Suprapubic skin (tissue), 4 donors: Measurements from ENCODE around the gene TFF1. TPM values are rescaled to one million over a fixed set of nuclear protein-coding genes. Genes with fewer than 3 reads are reported as not detected.
A peak's percentile ranks its signal among the peaks of the same experiment; 100 is the strongest.

Source experiments
- DNase-seq, 2 donors: peaks; one replicate each; pipeline ENCODE4 v3.0.0-alpha.2; 2019; ENCODE audit warnings: low spot score in 2 of 2
- H3K27ac ChIP-seq: fragments of 200-600 bp; sonication (generic); one replicate; pipeline ENCODE4 v1.5.1; 2019
- H3K27me3 ChIP-seq: fragments of 200-600 bp; sonication (generic); one replicate; pipeline ENCODE4 v1.5.1; 2019
- H3K36me3 ChIP-seq: fragments of 200-600 bp; sonication (generic); one replicate; pipeline ENCODE4 v1.5.1; 2019
- H3K4me1 ChIP-seq: fragments of 200-600 bp; sonication (generic); one replicate; pipeline ENCODE4 v1.5.1; 2019
- H3K4me3 ChIP-seq: fragments of 200-600 bp; sonication (generic); one replicate; pipeline ENCODE4 v1.5.1; 2019; ENCODE audit warnings: mild to moderate bottlenecking
- H3K9me3 ChIP-seq: fragments of 200-600 bp; sonication (generic); one replicate; pipeline ENCODE4 v1.5.1; 2019
- EP300 ChIP-seq: sonication (generic); formaldehyde crosslinking; IDR thresholded peaks from one replicate; pipeline ENCODE4 v1.6.1; 2017; ENCODE audit warnings: antibody characterized with exemption
- POLR2A ChIP-seq, 2 donors: fragments of 450-650 bp; IDR thresholded peaks; one replicate each; pipeline ENCODE4 v1.6.1; 2017; ENCODE audit warnings: antibody characterized with exemption in 2 of 2, mild to moderate bottlenecking in 2 of 2, moderate library complexity in 2 of 2
- POLR2AphosphoS5 ChIP-seq, 3 donors: sonication (generic); formaldehyde crosslinking; IDR thresholded peaks; one replicate each; pipeline ENCODE4 v1.6.1; 2017; ENCODE audit warnings: antibody characterized with exemption in 3 of 3
- WGBS: methylation state at CpG from one replicate; pipeline ENCODE4 v1.1.5; 2018; 5-methylcytosine and 5-hydroxymethylcytosine counted together
- total RNA-seq, 4 donors: library from RNA; depleted of rRNA; stranded (reverse); fragments of >200 nt; gene quantifications; one replicate each; pipeline ENCODE4 v1.1.0, GENCODE V29; 2016
- TF ChIP-seq, protein P1 (sequence below), 2 donors: fragments of 200-600 bp in 1 of 2; fragments of 450-650 bp in 1 of 2; sonication (generic) in 1 of 2; IDR thresholded peaks; one replicate each; pipeline ENCODE4 v1.5.1; 2016 to 2019; ENCODE audit warnings: antibody characterized with exemption in 2 of 2, mild to moderate bottlenecking in 1 of 2, moderate library complexity in 1 of 2

TFF1 gene
- total RNA-seq, 4 donors from 2014 or later: not detected

DNA sequence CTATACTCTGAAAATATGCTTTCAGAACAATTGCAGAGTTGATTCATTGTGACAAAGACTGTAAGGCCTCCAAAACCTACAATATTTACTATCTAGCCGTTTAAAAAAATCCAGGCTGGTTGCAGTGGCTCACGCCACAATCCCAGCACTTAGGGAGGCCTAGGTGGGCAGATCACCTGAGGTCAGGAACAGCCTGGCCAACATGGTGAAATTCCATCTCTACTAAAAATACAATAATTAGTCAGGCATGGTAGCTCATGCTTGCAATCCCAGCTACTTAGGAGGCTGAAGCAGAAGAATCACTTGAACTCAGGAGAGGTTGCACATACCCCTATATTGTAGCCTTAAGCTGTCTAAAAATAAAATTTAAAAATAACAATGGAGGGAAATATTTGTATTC is 10.3 kb downstream of the TFF1 start:
- WGBS: 85% methylated on average over 2 of the region's 2 CpGs
- Histone ChIP-seq H3K27me3 (peaks cover 7% of the 10 kb centered on the region), H3K27ac (no peak overlapping the region), H3K4me3 (no peak overlapping the region), H3K9me3 (no peaks in the 10 kb centered on the region), H3K4me1 (no peaks in the 10 kb centered on the region), H3K36me3 (no peaks in the 10 kb centered on the region)
- no peak for DNase-seq
- TF ChIP-seq EP300: no peak
- no peak for TF ChIP-seq POLR2A (IDR thresholded peaks at IDR 0.05)
- no peak for TF ChIP-seq POLR2AphosphoS5 (IDR thresholded peaks at IDR 0.05)
- TF ChIP-seq, protein P1, sequence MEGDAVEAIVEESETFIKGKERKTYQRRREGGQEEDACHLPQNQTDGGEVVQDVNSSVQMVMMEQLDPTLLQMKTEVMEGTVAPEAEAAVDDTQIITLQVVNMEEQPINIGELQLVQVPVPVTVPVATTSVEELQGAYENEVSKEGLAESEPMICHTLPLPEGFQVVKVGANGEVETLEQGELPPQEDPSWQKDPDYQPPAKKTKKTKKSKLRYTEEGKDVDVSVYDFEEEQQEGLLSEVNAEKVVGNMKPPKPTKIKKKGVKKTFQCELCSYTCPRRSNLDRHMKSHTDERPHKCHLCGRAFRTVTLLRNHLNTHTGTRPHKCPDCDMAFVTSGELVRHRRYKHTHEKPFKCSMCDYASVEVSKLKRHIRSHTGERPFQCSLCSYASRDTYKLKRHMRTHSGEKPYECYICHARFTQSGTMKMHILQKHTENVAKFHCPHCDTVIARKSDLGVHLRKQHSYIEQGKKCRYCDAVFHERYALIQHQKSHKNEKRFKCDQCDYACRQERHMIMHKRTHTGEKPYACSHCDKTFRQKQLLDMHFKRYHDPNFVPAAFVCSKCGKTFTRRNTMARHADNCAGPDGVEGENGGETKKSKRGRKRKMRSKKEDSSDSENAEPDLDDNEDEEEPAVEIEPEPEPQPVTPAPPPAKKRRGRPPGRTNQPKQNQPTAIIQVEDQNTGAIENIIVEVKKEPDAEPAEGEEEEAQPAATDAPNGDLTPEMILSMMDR (IDR thresholded peaks at IDR 0.05): no peak

DNA sequence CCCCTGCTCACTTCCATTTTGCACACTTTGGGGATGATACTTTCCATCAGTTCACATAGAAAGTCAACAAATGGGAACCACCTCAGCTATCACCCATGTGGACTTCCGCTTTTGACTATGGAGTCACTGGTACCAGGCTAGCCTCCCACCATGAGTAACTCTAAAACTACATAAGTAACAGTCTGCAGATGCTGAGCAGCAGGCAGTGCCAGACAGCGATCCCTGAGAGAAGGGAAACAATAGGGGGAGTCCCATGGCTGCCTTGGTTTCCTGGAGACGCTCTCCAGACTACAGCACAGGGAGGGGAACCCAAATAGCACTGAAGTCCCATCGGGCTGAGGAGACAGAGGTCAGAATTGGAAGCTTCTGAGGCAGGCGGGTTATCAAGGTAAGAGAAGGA is 12.7 kb downstream of the TFF1 start:
- H3K27ac ChIP-seq: no peak overlapping the region
- no peaks in the 10 kb centered on the region for H3K9me3 ChIP-seq
- TF ChIP-seq EP300 (no peak), POLR2A (IDR thresholded peaks at IDR 0.05) (no peak), POLR2AphosphoS5 (IDR thresholded peaks at IDR 0.05) (no peak)
- TF ChIP-seq, protein P1 (IDR thresholded peaks at IDR 0.05): no peak
- peaks cover 9% of the 10 kb centered on the region for H3K27me3 ChIP-seq
- peak in 1 of 2 donors; percentile 18 for DNase-seq
- no peak overlapping the region for H3K4me3 ChIP-seq
- H3K4me1 ChIP-seq: no peaks in the 10 kb centered on the region
- WGBS: 85% methylated on average over 5 of the region's 5 CpGs
- H3K36me3 ChIP-seq: no peaks in the 10 kb centered on the region

DNA sequence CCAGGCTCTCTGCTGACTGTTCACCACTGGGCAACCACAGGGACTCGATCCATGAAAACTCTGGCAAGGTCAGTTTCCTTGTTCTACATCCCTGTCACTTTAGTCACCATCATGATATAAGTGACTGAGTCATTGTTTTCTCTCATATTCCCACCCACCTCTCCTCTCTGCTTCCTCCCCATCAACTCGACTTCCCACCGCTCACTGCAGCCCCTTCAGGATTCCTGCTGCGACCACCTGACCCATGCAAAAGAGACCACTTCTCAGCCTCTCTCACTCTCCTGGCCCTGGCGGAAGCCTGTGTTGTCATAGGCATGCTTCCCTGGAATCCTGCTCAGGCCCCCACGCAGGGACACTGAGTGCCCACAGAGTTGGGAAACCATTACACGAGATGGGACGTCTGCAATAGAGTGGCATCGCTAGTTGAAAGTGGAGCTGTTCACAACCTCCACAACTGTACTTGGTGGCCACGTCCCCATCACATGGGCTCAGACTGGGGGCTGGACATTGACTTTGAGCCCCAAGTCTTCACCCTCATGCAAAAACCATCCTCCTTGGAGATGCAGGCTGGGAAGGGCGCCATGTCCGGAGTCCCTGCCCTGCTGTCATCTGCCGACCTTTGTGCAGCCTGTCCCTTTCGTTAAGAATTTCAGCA is 13.8 kb downstream of the TFF1 start:
- peak in 1 of 2 donors; percentile 35 for DNase-seq
- no peaks in the 10 kb centered on the region for H3K36me3 ChIP-seq
- no peak overlapping the region for H3K4me3 ChIP-seq
- 87% methylated on average over 14 of the region's 14 CpGs for WGBS
- H3K9me3 ChIP-seq: no peaks in the 10 kb centered on the region
- peaks cover 10% of the 10 kb centered on the region for H3K27me3 ChIP-seq
- TF ChIP-seq EP300 (no peak), POLR2A (IDR thresholded peaks at IDR 0.05) (no peak), POLR2AphosphoS5 (IDR thresholded peaks at IDR 0.05) (no peak)
- TF ChIP-seq, protein P1 (IDR thresholded peaks at IDR 0.05): no peak
- no peaks in the 10 kb centered on the region for H3K4me1 ChIP-seq
- no peak overlapping the region for H3K27ac ChIP-seq

DNA sequence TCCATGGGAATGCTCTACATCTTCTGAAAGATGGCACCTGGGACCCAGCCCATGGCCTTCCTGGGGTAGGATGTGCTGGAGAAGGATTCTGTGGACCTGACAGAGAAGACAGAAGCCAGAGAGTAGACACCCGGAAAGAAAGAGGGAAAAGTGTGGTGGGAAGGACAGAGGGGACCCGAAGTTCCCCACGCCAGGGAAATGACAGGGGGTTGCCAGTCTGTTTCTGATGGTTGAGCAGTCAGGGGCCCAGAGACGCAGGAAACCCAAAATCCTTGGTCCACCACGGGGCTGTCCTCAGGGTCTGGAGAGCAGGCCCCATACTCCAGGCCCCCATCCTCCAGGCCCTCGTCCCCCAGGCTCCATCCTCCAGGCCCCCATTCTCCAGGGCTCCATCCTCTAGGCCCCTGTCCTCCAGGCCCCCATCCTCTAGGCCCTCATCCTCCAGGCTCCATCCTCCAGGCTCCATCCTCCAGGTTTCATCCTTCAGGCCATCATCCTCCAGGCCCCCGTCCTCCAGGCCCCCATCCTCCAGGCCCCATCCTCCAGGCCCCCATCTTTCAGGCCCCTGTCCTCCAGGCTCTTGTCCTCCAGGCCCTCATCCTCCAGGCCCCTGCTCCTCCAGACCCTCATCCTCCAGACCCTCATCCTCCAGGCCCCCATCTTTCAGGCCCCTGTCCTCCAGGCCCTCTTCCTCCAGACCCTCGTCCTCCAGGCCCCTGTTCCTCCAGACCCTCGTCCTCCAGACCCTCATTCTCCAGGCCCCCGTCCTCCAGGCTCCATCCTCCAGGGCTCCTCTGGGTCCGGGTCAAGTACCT is 14.5 kb downstream of the TFF1 start:
- no peak overlapping the region for H3K4me3 ChIP-seq
- no peaks in the 10 kb centered on the region for H3K9me3 ChIP-seq
- H3K27me3 ChIP-seq: peaks cover 17% of the 10 kb centered on the region
- TF ChIP-seq POLR2AphosphoS5 (IDR thresholded peaks at IDR 0.05): no peak
- TF ChIP-seq, protein P1 (IDR thresholded peaks at IDR 0.05): no peak
- no peak for TF ChIP-seq EP300
- no peak for TF ChIP-seq POLR2A (IDR thresholded peaks at IDR 0.05)
- H3K4me1 ChIP-seq: no peaks in the 10 kb centered on the region
- no peak overlapping the region for H3K27ac ChIP-seq
- 80% methylated on average over 11 of the region's 11 CpGs for WGBS
- no peaks in the 10 kb centered on the region for H3K36me3 ChIP-seq
- DNase-seq: peak in 1 of 2 donors; percentile 69

DNA sequence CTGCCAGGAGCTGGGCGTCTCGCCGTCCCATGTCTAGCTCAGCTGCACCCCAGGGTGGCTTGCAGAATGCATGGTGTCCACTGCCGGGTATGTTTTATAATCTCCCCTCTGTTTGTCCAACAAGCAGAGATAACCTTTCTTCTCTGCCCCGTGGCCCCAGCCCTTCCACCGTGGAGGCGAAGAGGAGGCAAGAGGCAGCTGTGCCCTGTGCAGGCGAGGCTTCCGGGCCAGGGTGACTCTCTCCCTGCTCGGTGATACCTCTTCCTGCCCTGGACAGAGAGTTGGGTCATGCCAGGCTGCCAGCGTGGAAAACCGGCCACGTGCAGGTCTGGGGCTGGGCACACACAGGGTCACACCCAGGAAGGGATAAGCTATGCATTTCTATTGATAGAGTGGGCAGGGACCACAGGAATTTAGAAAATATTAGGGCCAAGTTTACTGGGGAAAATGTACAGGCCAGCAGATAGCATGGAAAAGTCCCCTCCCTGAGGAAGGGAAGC is 15.4 kb downstream of the TFF1 start, which contains the start of gene TFF2:
Gene TFF2 (minus strand): TSS at position 68 of the 500 bp plus-strand sequence. CDS start 37 bp downstream, at position 31.
- H3K4me1 ChIP-seq: no peaks in the 10 kb centered on the region
- H3K4me3 ChIP-seq: no peak within 1 kb of the TSS
- no peaks in the 10 kb centered on the region for H3K9me3 ChIP-seq
- no peak for TF ChIP-seq EP300
- TF ChIP-seq, protein P1 (IDR thresholded peaks at IDR 0.05): no peak
- TF ChIP-seq POLR2AphosphoS5 (IDR thresholded peaks at IDR 0.05): no peak
- TF ChIP-seq POLR2A (IDR thresholded peaks at IDR 0.05): no peak
- peaks cover 20% of the 10 kb centered on the region for H3K27me3 ChIP-seq
- WGBS: 52% methylated on average over 11 of the region's 13 CpGs
- H3K36me3 ChIP-seq: no peaks in the 10 kb centered on the region
- H3K27ac ChIP-seq: no peak within 1 kb of the TSS
- DNase-seq: peak in 1 of 2 donors; percentile 75
